SK-N-SH (cell line): ENCODE data around the gene CERKL. TPM values are rescaled to one million over a fixed set of nuclear protein-coding genes. Genes with fewer than 3 reads are reported as not detected.

Experiments
- CTCF ChIA-PET: fragments of 300-600, 350-600 bp; formaldehyde crosslinking; extraction: SDS; loops from one replicate; lab custom pipeline; 2021; lab: Yijun Ruan, JAX
- POLR2A ChIA-PET: fragments of 350-600 bp; sonication (Branson Sonifier 250); formaldehyde crosslinking; extraction: SDS; loops from one replicate; lab custom pipeline; 2020; ENCODE audit warnings: antibody characterized with exemption, inconsistent platforms; lab: Yijun Ruan, JAX
- DNase-seq: peaks from one replicate; pipeline ENCODE4 v3.0.0; 2012
- H2AFZ ChIP-seq: fragments of 200-600 bp; sonication (generic); 2 replicates; pipeline ENCODE4 v1.8.1; 2016; ENCODE audit warnings: antibody characterized with exemption, mild to moderate bottlenecking, low read depth
- H3F3A ChIP-seq: fragments of 200-600 bp; sonication (generic); replicated peaks from 2 replicates; pipeline ENCODE3; 2016; ENCODE audit warnings: antibody characterized with exemption, mild to moderate bottlenecking; ENCODE audit not compliant: insufficient read depth
- H3K27ac ChIP-seq, 2 experiments: fragments of 200-500 bp in 1 of 2; fragments of 200-600 bp in 1 of 2; sonication (Bioruptor generic) in 1 of 2; sonication (generic), shearing (Covaris generic) in 1 of 2; 2 replicates each; pipeline versions ENCODE4 v1.5.1 to v1.6.1; 2014 to 2016; ENCODE audit warnings: low read depth in 2 of 2, inconsistent platforms in 1 of 2, low read length in 1 of 2, mild to moderate bottlenecking in 1 of 2, mixed read lengths in 1 of 2
- H3K27me3 ChIP-seq: fragments of 200-600 bp; sonication (generic), shearing (Covaris generic); 2 replicates; pipeline ENCODE4 v1.6.1; 2016; ENCODE audit warnings: mixed run types; ENCODE audit not compliant: insufficient read depth
- H3K36me3 ChIP-seq, 2 experiments: fragments of 200-500 bp in 1 of 2; fragments of 200-600 bp in 1 of 2; sonication (Bioruptor generic) in 1 of 2; sonication (generic) in 1 of 2; replicated peaks in 1 of 2; 2 replicates each; pipeline versions ENCODE3 to v1.5.1; 2014 to 2016; ENCODE audit warnings: low read length in 1 of 2, mild to moderate bottlenecking in 1 of 2; ENCODE audit not compliant: insufficient read depth in 2 of 2, control insufficient read depth in 1 of 2
- H3K4me1 ChIP-seq, 2 experiments: fragments of 200-500 bp in 1 of 2; fragments of 200-600 bp in 1 of 2; sonication (Bioruptor generic) in 1 of 2; sonication (generic), shearing (Covaris generic) in 1 of 2; 2 replicates each; pipeline versions ENCODE4 v1.5.1 to v1.6.1; 2014 to 2016; ENCODE audit warnings: low read depth in 1 of 2, low read length in 1 of 2, mixed run types in 1 of 2; ENCODE audit not compliant: insufficient read depth in 2 of 2, control insufficient read depth in 1 of 2
- H3K4me2 ChIP-seq: fragments of 200-600 bp; sonication (generic), shearing (Covaris generic); 2 replicates; pipeline ENCODE4 v1.6.1; 2017; ENCODE audit warnings: mixed run types
- H3K4me3 ChIP-seq, 2 experiments: fragments of 200-500 bp in 1 of 2; fragments of 200-600 bp in 1 of 2; sonication (Bioruptor generic) in 1 of 2; sonication (generic), shearing (Covaris generic) in 1 of 2; 2 replicates each; pipeline versions ENCODE4 v1.5.1 to v1.8.1; 2014 to 2016; ENCODE audit warnings: low read depth in 2 of 2, inconsistent platforms in 1 of 2, low read length in 1 of 2, mild to moderate bottlenecking in 1 of 2, mixed read lengths in 1 of 2, moderate library complexity in 1 of 2
- H3K79me2 ChIP-seq: fragments of 200-600 bp; sonication (generic); 2 replicates; pipeline ENCODE4 v1.8.1; 2017; ENCODE audit warnings: mild to moderate bottlenecking; ENCODE audit not compliant: insufficient read depth
- H3K9ac ChIP-seq: fragments of 200-600 bp; sonication (generic); 2 replicates; pipeline ENCODE4 v1.6.1; 2017; ENCODE audit warnings: mixed run types
- H3K9me2 ChIP-seq: fragments of 200-600 bp; sonication (generic); 2 replicates; pipeline ENCODE4 v1.6.1; 2017; ENCODE audit warnings: mixed run types
- H3K9me3 ChIP-seq: fragments of 200-600 bp; sonication (generic); 2 replicates; pipeline ENCODE4 v1.6.1; 2017; ENCODE audit warnings: mixed run types, mild to moderate bottlenecking, moderate library complexity
- H4K20me1 ChIP-seq: fragments of 200-600 bp; sonication (generic); 2 replicates; pipeline ENCODE4 v1.6.1; 2017; ENCODE audit warnings: mild to moderate bottlenecking, mixed run types; ENCODE audit not compliant: insufficient read depth
- EP300 ChIP-seq, 2 experiments: IDR thresholded peaks; 2 replicates each; pipeline versions ENCODE4 v1.4.0 to v1.6.1; 2012; ENCODE audit warnings: borderline replicate concordance in 1 of 2, low read depth in 1 of 2, low read length in 1 of 2
- FOSL2 ChIP-seq: IDR thresholded peaks from 2 replicates; pipeline ENCODE4 v1.4.0; 2012; ENCODE audit warnings: low read depth, mild to moderate bottlenecking, moderate library complexity, borderline replicate concordance
- GABPA ChIP-seq: IDR thresholded peaks from 2 replicates; pipeline ENCODE4 v1.4.0; 2012; ENCODE audit warnings: low read depth, mild to moderate bottlenecking
- GATA2 ChIP-seq: sonication (generic); formaldehyde crosslinking; IDR thresholded peaks from 2 replicates; pipeline ENCODE4 v1.5.0; 2020; ENCODE audit warnings: mild to moderate bottlenecking, missing genetic modification reagents
- JUND ChIP-seq: IDR thresholded peaks from 2 replicates; pipeline ENCODE4 v1.4.0; 2012
- MXI1 ChIP-seq: IDR thresholded peaks from 2 replicates; pipeline ENCODE4 v1.6.1; 2012; ENCODE audit warnings: mild to moderate bottlenecking, low read depth, low read length, improper control_type of control experiment
- NRF1 ChIP-seq: IDR thresholded peaks from 2 replicates; pipeline ENCODE4 v1.6.1; 2012; ENCODE audit warnings: low read depth, mild to moderate bottlenecking, low read length
- POLR2AphosphoS5 ChIP-seq: IDR thresholded peaks from 2 replicates; pipeline ENCODE4 v1.6.1; 2012; ENCODE audit warnings: low read depth, low read length
- RAD21 ChIP-seq: IDR thresholded peaks from 2 replicates; pipeline ENCODE4 v1.6.1; 2012; ENCODE audit warnings: mild to moderate bottlenecking, low read length
- RFX5 ChIP-seq: IDR thresholded peaks from 2 replicates; pipeline ENCODE4 v1.6.1; 2012; ENCODE audit warnings: mild to moderate bottlenecking, improper control_type of control experiment, low read length
- SMC3 ChIP-seq: IDR thresholded peaks from 2 replicates; pipeline ENCODE4 v1.6.1; 2012; ENCODE audit warnings: low read depth, low read length, improper control_type of control experiment
- TCF12 ChIP-seq: IDR thresholded peaks from 2 replicates; pipeline ENCODE4 v1.4.0; 2012
- TEAD4 ChIP-seq: IDR thresholded peaks from 2 replicates; pipeline ENCODE4 v1.4.0; 2012; ENCODE audit warnings: mild to moderate bottlenecking, borderline replicate concordance; ENCODE audit not compliant: insufficient read depth
- polyA plus RNA-seq, 3 experiments: library from polyadenylated mRNA; depleted of rRNA; stranded (reverse); fragments of >200 nt; gene quantifications; 2 replicates each; pipeline ENCODE4 v1.2.3, GENCODE V29; 2012
- TF ChIP-seq, protein P1 (sequence below): IDR thresholded peaks from 2 replicates; pipeline ENCODE4 v1.4.0; 2012; ENCODE audit warnings: low read depth, borderline replicate concordance
- TF ChIP-seq, protein P2 (sequence below): IDR thresholded peaks from 2 replicates; pipeline ENCODE4 v1.6.1; 2012; ENCODE audit warnings: mild to moderate bottlenecking, low read depth, low read length, moderate library complexity
- TF ChIP-seq, protein P3 (sequence below): IDR thresholded peaks from 2 replicates; pipeline ENCODE4 v1.4.0; 2012; ENCODE audit warnings: low read depth, borderline replicate concordance
- TF ChIP-seq, protein P4 (sequence below): IDR thresholded peaks from 2 replicates; pipeline ENCODE4 v1.4.0; 2012; ENCODE audit warnings: low read depth

CERKL gene
- polyA plus RNA-seq, 1 of the 3 experiments (the other 2 are of a cell fraction) = 0.07 TPM

DNA sequence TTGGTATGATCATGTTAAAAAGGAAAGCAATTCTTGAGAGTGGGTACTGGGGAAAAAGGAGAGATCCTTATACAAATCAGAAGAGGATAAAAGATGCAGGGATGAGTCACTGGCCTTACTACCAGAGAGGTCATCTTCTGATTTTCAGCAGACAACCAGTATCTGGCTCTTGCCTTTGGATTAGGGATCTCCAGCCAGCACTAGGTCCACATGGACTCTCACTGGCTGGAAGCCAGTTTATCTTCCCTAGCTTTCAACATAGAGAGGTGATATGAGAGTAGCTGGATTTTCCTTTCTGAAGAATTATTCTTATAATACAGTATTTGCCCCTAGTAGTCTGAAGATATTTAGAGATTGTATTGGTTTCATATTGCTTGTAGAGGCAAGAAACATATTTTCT is 30.2 kb downstream of the CERKL start:
- Histone ChIP-seq H3K4me1 (peaks cover 0 to 3% of the 10 kb centered on the region in 2 experiments; a peak in 3 of 4 replicates), H4K20me1 (no peaks in the 10 kb centered on the region), H3F3A (no peaks in the 10 kb centered on the region), H3K9ac (no peak overlapping the region), H3K4me2 (no peak overlapping the region), H3K27ac (no peak overlapping the region), H3K9me3 (no peaks in the 10 kb centered on the region), H3K36me3 (no peaks in the 10 kb centered on the region)
- CTCF ChIA-PET = no interaction called here
- no peak for TF ChIP-seq SMC3
- TF ChIP-seq EP300 (IDR thresholded peaks at IDR 0.05; ENCODE audit: borderline replicate concordance in 1 of 2, low read depth in 1 of 2, low read length in 1 of 2) = no peak
- TF ChIP-seq, all 33 proteins: peak for 0
- no peak for DNase-seq
- POLR2A ChIA-PET = no interaction called here
- Histone ChIP-seq H3K9me2 (no peaks in the 10 kb centered on the region), H2AFZ (no peak overlapping the region), H3K4me3 (no peak overlapping the region), H3K27me3 (no peaks in the 10 kb centered on the region; the same call in 1 of the 2 replicates), H3K79me2 (no peaks in the 10 kb centered on the region)

DNA sequence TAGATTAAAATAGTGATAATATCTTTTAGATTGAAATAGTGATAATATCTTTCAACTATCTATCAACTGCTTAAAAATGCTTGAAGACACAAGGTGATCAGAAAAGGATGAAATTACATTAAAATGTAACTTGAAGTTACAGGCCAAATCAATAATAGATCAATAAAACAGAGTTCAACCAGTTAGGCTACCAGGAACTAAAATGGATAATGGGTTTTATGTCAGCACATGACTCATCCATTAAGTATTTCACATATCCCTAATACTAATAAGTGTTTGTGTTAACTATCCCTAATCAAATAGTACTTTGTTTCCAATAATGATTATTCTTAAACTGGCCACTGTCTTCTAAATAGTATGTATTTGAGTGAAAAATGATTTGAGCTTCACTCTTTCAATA is 33.7 kb downstream of the CERKL start:
- Histone ChIP-seq H3K27ac (no peak overlapping the region), H3K9me3 (no peaks in the 10 kb centered on the region), H2AFZ (no peak overlapping the region), H3F3A (no peaks in the 10 kb centered on the region), H4K20me1 (no peaks in the 10 kb centered on the region), H3K4me1 (peaks cover 0 to 7% of the 10 kb centered on the region in 2 experiments; a peak in 3 of 4 replicates), H3K9ac (no peak overlapping the region), H3K79me2 (no peaks in the 10 kb centered on the region)
- POLR2A ChIA-PET = no interaction called here
- TF ChIP-seq MXI1 (no peak), NRF1 (no peak), TCF12 (no peak), GATA2 (CRISPR knock-in tag) (no peak), TEAD4 (no peak), RAD21 (no peak), FOSL2 (no peak), POLR2AphosphoS5 (no peak), JUND (no peak), RFX5 (no peak), GABPA (no peak)
- TF ChIP-seq, protein P1, sequence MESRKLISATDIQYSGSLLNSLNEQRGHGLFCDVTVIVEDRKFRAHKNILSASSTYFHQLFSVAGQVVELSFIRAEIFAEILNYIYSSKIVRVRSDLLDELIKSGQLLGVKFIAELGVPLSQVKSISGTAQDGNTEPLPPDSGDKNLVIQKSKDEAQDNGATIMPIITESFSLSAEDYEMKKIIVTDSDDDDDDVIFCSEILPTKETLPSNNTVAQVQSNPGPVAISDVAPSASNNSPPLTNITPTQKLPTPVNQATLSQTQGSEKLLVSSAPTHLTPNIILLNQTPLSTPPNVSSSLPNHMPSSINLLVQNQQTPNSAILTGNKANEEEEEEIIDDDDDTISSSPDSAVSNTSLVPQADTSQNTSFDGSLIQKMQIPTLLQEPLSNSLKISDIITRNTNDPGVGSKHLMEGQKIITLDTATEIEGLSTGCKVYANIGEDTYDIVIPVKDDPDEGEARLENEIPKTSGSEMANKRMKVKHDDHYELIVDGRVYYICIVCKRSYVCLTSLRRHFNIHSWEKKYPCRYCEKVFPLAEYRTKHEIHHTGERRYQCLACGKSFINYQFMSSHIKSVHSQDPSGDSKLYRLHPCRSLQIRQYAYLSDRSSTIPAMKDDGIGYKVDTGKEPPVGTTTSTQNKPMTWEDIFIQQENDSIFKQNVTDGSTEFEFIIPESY = no peak
- TF ChIP-seq, protein P2, sequence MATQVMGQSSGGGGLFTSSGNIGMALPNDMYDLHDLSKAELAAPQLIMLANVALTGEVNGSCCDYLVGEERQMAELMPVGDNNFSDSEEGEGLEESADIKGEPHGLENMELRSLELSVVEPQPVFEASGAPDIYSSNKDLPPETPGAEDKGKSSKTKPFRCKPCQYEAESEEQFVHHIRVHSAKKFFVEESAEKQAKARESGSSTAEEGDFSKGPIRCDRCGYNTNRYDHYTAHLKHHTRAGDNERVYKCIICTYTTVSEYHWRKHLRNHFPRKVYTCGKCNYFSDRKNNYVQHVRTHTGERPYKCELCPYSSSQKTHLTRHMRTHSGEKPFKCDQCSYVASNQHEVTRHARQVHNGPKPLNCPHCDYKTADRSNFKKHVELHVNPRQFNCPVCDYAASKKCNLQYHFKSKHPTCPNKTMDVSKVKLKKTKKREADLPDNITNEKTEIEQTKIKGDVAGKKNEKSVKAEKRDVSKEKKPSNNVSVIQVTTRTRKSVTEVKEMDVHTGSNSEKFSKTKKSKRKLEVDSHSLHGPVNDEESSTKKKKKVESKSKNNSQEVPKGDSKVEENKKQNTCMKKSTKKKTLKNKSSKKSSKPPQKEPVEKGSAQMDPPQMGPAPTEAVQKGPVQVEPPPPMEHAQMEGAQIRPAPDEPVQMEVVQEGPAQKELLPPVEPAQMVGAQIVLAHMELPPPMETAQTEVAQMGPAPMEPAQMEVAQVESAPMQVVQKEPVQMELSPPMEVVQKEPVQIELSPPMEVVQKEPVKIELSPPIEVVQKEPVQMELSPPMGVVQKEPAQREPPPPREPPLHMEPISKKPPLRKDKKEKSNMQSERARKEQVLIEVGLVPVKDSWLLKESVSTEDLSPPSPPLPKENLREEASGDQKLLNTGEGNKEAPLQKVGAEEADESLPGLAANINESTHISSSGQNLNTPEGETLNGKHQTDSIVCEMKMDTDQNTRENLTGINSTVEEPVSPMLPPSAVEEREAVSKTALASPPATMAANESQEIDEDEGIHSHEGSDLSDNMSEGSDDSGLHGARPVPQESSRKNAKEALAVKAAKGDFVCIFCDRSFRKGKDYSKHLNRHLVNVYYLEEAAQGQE = no peak
- TF ChIP-seq, protein P3, sequence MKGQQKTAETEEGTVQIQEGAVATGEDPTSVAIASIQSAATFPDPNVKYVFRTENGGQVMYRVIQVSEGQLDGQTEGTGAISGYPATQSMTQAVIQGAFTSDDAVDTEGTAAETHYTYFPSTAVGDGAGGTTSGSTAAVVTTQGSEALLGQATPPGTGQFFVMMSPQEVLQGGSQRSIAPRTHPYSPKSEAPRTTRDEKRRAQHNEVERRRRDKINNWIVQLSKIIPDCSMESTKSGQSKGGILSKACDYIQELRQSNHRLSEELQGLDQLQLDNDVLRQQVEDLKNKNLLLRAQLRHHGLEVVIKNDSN = no peak
- TF ChIP-seq, protein P4, sequence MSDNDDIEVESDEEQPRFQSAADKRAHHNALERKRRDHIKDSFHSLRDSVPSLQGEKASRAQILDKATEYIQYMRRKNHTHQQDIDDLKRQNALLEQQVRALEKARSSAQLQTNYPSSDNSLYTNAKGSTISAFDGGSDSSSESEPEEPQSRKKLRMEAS = no peak
- TF ChIP-seq, all 33 proteins: peak for 0
- Histone ChIP-seq H3K9me2 (no peaks in the 10 kb centered on the region), H3K36me3 (no peaks in the 10 kb centered on the region), H3K4me3 (no peak overlapping the region), H3K4me2 (no peak overlapping the region), H3K27me3 (no peaks in the 10 kb centered on the region)
- no peak for DNase-seq
- CTCF ChIA-PET = interaction anchor here (0.8 to 2.1 kb wide), 2 partner anchors 9 to 15 kb away, joined by 3 to 8 read pairs; no protein-coding TSS in a partner anchor
